ENCODE data around the gene WNT9B.

DNA sequence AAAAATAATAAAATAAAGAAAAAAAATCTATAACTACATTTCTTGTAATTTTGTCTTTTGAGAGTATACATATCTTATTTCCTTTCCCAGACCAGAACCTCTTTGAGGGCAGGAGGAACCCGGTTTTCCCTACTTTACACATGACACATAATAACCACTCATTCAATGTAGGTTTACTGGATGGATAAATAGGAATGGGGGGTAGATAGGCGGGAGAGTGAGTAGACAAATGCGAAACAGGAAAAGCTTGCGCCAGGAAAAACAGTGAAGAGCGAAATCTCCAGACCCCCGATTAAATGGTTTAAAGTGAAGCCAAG lies 71.1 kb downstream of the WNT9B start:
- no peak for TF ChIP-seq ZNF776 (CRISPR knock-in tag; IDR thresholded peaks at IDR 0.05)
- no peak for TF ChIP-seq POLR2A (IDR thresholded peaks at IDR 0.05; ENCODE audit: insufficient read depth in 1 of 2, low read depth in 2 of 2, low read length in 2 of 2)
- TF ChIP-seq POLR2G (IDR thresholded peaks at IDR 0.05; ENCODE audit: low read depth, low read length): no peak
